Stimulated activated CD4-positive, alpha-beta T cell treated with anti-CD3 and anti-CD28 coated beads, Interleukin-1b, Interleukin-23, amount 100 ng/mL, for 1 hour (primary cell): ENCODE measurements around the gene CLSTN2.

Source experiments
- DNase-seq, 2 donors: peaks; one replicate each; pipeline ENCODE4 v3.0.0-alpha.2; 2020; ENCODE audit warnings: low read depth in 2 of 2

Gene CLSTN2

DNA sequence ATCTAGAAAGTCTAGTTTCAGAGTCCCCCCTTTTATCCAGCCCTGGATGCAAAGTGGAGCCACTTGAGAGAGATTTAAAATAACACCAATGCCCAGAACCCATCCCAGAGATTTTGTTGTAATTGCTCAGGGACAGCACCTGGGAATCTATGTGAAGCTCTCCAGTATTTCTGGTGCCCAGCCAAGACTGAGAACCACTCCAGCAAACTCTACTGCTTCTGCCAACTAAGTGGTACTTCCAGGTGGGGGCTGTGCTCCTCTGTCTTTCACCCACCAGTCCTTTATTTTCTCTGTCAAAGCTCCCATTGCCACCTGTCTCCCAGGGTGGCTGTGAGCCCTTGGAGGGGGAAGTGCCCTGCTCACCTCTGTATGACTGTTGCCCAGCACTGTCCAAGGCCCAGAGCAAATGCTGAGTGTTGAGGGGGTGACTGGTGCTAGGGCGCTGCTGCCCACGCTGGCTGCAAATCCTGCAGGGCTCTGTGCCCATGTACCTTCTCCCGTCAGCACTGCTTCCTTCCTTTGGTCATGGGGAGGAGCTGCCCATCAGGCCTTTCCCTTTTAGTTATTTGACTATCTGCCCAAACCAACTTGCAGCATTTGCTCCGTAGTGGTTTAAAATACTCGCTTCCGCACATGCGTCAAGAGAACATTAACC lies 9.4 kb downstream of the CLSTN2 start:
- no peak for DNase-seq

DNA sequence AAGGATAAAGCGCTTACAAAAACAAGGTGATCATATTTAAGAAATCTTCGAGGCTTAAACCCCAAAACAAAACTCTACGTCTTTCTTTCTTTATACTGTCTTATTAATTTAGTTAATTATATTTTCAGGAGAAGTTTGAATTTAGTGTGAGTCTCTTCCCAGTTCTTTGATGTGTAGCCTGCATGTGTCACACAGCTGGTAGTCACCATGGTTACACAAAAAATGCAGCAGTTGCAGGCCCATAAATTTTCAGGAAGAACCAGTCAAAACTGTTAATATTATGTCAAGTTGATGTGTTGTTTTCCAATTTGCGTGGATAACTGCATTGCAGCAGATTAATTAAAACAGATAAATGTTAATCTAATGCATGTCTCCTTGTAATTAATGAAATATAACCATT lies 10.4 kb downstream of the CLSTN2 start:
- DNase-seq, result no peak

DNA sequence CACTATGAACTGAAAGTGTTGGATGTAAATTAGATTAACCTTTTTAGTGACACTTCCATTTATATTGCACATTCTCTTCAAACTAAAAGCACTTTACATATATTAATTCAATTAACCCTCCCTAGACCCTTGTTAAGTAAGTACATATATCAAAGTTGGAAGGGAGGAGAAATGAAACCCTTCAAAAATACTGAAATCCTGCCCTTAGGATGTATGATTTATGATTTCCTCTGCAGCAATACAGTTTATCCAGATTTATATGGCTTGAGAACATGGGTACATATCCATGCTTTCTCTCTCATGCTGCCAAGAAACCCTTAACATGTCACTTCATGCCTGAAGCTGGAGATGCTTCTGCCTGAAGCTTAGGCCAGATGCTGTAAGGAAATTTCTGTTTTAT lies 11.0 kb downstream of the CLSTN2 start:
- no peak for DNase-seq

DNA sequence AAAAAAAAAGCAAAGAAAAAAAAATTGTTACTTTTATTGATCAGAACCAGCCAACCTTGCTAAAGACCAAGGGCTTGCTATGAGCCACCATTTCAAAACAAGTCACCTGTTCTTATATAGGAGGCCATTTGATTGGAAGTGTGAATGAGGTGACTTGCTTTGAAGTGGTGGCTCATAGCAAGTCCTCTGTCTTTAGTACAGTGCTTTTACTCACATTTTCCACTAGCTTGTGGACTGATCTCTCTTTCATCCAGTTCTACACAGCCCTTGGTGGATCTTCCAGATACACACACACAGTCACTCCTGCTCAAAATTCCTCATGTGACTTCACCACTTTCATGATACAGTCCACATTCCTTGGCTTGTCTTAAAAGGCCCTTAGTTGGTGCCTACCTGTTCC lies 13.5 kb downstream of the CLSTN2 start:
- DNase-seq, result no peak

DNA sequence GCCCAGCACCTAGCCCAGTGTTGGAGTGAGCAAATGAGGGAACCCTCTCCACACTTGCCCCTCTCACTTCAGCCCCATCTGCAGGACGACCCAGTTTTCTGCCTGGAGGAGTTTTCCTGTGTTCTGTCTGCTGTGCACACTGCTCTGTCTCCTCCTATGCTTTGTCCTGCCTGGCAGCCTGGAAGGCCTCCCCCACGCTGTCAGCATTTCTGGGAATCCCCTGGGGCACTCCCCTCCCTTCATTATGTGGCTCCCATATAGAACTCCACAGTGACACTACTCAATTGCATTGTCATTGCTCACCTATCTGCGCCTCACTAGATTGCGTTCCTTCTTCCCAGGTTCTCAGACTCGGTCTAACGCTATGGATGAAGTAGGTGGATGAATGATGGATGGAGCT lies 13.9 kb downstream of the CLSTN2 start:
- DNase-seq, result no peak

DNA sequence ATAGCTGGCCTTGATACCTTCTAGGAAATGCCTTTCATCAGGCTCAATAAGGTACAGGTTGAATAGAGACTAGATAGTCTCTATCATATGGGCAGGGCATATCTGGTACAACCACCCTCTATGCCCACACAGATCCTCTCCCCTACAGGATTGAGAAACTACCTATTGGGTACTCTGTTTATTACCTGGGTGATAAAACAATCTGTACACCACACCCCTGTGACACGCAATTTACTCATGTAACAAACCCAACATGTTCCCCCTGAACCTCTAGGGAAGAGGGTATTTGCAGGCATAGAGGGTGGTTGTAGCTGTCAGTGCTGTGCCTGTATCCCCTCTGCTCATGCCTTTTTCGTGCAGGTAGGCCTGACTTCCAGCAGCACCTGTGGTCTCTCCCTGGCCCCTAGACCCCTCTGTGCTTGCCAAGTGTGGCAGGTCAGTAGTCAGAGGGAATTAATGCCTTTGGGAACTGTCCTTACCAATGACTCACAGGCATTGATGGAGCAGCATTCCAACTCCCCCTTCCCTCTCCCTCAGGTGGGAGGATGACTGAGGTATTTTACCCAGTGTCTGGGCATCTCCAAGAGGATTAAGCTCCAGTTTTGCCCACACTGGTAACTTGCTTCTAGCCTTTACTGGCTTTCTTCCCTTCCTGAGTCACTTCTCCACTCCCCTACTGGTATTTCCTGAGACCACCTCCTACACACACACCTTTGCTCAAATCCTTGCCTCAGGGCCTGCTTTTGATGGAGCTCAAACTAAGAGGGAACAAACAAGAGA lies 18.3 kb downstream of the CLSTN2 start:
- DNase-seq, result no peak

DNA sequence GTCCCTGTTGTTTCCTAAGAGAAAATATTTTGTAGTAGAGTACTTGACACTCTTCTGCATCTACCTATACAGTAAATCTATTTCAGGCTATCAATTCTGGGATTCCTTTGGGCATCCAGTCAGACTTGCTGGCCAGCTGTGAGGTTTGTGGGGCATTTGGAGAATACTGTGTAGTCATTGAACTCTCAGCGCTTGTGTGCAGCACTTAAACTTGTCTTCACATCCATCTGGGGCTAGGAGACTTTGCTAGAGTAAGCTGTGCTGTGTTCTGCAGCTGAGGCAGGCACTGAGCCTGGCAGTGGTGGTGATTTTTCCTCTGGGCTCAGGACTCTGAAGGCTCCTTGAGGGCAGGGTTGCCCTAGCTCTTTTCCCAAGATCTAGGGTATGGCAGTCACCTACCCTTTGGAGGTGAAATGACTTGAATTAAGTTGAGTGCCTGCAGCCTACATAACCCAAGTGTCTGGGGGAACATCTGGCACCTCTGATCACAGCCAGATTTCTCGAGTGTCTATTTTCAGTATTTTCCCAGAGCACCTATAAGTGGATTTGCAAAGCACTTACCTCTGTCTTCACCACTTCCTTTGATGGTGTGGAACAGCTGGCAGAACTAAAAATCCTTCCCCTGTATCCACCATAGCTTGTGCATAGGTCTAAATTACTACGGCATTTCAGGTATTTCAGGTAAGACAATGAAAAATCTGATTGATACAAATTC lies 19.3 kb downstream of the CLSTN2 start:
- no peak for DNase-seq

DNA sequence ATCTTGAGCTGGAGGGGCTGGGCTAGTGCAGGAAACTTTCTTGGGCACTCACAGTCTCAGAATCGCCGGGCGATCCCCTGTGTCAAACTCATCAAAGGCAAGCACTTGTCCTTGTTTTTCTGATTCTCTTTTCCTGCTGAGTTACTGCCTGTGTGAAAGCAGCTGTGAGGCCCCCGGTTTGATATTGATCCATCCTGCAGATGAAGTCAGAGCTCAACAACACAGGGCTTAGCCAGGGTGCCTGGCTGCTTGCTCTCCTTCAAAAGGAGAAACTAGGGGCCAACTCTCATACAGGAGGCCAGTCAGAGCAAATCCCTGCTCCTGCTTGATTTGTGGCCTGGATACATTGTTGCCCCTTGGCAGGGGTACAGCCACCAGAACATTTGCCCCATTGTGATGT lies 22.9 kb downstream of the CLSTN2 start:
- no peak for DNase-seq

DNA sequence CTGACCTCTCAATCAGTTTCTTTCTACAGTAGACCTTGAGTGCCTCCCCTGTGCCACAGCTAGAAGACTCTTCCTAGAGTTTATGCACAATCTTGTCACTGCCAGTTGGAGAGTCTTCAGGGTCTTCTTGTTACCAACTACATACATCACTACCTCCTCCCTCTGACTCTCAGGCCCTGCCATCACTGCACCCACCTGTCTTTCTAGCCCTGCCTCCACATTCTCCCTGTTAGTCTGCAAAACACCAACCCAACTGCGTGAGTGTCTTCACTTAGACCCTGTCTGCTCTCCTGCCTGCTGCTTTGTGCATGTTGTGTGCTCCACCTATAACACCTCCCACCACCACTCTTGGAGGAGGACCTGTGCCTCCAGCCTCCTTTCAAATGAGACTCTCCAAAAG lies 34.4 kb downstream of the CLSTN2 start:
- DNase-seq, result no peak

DNA sequence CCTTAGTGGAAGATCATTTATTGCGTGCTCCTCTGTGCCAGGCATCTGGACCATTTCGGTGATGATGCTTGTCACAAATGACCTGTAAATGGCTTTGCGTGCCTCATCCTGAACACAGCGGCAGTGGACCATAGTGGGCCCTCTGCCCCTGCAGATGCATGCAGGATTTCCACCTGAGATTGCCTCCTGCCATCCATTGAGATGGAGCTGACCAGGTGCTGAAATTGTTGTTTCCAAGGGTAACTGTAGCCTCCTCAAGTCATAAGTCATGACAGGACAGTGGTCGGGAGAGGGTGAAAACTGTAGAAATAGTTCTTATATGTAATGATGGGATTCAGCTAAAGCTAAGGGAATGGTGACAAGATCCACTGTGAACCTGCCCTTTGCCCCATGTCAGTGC lies 35.5 kb downstream of the CLSTN2 start:
- no peak for DNase-seq

DNA sequence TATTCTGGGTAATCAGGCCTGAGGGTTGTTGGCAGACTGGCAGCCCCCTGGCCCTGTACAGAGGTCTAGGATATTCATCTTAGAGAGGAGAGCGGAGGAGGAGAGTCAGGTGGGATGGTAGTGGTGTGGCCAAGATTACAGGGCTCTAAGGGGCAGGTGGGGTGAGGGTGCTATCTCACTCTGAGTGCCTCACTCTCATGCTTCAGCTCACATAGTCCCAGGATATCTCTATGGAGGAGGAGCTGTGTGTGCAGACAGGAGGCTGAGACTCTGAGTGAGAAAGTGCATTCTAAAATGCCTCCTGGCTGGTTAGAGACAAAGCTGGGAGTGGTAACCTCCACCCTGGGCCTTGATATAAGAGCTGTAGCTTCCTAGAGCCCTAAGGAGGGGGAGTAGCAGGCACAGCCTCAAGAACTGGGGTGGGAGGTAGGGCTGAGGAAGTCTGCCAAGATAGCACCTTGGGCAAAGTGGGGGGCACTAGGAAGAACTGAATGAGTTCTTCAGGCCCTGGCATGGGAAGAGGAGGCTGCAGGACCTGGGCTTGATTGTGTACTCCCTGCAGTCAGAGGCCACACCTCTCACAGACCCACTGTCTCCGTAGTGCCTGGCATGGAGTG lies 39.9 kb downstream of the CLSTN2 start:
- DNase-seq, result no peak

DNA sequence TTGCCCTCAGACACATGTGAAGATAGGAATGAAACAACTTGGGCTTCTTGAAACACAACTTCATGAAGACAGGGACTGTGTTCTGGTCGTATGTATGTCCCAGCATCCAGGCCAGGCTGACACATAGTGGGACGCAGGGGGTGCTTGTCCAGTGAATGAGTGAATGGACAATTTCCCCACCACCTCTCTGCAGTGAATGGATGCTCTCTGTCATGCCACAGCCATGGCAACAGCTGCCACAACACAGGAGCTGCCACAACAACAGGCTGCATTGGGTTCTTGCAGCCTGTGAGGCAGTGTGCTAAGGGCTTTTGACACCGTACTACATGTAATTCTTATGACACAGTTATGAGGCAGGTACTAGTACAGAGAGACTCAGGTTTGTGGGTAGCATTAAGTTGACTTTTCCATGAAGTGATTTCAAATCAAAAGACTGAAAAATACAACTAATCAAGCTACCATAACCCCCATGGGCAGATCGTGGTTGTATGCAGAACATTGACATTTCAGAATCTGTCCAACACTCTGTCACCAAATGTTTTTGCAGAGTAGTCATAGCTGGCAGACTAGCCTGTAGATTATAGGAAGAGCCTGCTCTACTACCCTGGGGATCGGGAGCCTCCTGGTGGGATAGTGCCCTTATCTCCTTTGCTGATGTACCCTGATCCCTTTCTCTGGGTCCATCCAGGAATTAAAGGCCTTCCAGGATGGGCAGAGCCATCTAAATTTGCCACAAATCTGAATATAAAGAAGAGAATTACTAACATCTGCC lies 40.8 kb downstream of the CLSTN2 start:
- no peak for DNase-seq

DNA sequence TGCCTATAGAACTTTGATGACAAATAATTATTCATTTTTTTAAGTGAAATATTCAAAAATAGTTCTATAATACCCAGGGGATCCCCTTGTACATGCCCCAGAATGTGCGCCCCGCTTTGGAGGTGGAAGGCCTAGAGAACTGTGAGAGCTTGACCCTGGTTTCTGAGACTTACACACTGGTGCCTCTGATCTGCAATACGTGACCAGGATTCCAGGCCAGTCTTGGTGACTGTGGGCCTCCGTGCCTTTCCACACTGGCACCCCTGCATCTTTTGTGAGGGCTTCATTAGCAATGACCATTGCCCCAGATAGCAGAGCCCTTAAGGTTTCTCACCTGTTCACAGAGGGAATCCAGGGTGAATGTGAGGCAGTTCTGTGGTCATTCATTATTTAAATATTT lies 44.0 kb downstream of the CLSTN2 start:
- DNase-seq, result no peak

DNA sequence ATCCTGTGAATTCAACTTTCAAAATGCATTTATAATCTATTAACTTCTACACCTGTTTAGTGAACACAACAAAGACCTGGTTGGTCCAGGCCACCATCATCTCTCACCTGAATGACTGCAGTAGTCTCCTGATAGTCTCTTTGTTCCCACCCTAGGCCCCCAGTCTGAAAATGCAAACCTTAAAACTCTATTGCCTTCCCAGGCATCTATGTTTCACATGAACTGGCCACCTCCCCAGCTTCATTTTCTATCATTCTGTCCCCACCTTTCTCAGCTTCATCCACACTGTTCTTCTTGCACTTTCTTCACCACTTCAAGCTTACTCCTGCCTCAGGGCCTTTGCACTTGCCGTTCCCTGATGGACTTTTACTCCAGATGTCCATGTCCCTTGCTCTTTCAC lies 45.0 kb downstream of the CLSTN2 start:
- DNase-seq, result no peak

DNA sequence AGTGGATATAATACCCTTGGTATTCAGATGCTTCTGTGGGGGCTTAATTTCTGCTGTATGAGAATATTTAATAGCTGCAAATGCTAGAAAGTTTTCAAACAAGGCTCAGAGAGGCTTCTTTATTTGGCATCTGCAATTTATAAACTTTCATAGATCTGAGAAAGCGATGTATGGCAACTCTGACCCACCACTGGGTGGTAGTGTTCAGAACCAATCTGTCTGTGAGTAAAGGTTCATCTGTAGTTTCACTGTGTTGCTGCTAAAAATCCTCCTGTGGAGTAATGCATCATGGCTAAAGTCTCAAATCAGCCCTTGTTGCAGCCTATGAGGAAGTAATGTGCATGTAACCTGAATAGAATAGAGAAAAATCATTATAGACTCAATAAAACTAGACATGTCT lies 47.4 kb downstream of the CLSTN2 start:
- DNase-seq, result no peak

DNA sequence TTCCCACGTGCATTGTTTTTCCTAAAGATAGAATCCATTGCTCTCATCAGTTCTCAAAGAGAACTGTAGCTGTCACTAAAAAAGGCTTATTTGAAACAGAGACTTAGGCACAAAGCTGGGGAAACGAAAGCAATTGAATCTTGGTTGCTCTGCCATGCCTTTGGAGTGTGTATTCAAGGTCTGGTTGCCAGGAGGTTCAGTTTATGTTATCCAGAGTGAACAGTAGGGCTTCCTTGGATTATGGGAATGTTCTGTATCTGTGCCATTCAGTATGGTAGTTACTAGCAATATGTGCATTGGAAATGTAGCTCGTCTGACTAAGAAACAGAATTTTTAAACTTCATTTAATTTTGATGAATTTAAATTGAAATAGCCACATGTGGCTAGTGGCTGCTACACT lies 50.6 kb downstream of the CLSTN2 start:
- DNase-seq, result no peak

DNA sequence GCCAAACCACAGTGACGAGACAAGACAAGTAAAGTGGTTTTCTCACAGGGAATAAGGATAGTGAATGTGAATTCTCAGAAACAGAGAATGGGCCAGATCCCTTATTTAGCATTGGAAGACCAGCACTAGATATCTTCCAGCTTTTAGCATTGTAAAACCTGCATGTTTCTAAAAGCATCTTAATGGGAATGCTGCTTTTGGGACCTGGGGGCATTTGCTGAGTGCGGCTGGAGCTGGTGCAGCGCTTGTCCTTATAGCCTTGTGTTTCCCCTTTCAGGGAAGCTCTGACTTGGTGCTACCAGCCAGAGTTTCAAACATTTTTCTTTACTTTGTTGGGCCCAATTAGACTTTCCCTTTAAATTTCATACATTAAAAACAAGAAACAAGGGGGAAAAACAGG lies 52.9 kb downstream of the CLSTN2 start:
- no peak for DNase-seq

DNA sequence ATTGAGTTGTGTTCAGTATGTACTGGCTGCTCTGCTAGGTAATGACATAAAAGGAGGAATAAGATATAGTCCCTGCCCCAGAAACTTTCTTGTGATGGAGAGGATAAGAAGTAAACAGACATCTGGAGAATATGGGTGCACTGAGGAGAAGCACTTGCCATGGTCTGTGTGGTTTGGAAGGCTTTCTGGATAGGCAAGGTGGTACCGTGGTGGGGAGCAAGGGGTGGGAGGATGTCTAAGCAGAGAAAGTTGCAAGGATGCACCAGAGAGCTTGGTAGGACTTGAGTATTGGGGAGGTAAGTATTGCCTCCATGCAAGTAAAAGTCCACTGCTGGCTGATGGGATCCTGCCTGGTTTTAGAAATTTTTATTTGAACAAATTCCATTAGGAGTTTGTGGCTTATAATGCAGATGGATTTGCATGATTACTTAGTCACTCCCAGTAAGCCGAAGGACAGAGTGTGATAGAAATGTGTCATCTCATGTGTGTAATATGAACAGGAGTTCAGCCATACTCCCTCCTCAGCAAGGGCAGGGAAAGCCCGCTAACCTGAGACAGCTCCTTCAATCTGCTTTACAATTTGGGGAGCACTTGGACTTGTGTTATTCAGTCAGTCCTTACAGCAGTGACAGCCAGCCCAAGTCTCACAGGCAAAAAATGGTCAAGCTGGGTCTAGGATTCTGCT lies 53.6 kb downstream of the CLSTN2 start:
- no peak for DNase-seq

DNA sequence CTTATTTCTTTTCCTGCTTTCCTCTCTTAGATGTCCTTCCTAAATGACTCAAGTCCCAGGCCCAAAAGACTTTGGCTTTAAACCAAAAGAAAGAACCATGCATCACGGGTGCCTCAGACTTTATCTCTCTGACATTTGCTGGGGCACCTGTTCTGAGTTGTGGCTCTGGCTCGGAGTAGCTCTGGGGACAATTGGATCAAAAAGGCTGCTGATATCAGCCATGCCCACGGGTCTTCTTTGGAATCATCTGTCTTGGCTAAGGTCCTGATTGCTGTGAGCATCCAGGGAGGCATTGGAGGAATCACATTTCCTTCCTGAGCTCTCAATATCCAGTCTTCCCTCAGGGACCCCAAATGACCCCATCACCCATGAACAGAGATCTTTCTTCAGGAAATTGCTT lies 59.9 kb downstream of the CLSTN2 start:
- no peak for DNase-seq

DNA sequence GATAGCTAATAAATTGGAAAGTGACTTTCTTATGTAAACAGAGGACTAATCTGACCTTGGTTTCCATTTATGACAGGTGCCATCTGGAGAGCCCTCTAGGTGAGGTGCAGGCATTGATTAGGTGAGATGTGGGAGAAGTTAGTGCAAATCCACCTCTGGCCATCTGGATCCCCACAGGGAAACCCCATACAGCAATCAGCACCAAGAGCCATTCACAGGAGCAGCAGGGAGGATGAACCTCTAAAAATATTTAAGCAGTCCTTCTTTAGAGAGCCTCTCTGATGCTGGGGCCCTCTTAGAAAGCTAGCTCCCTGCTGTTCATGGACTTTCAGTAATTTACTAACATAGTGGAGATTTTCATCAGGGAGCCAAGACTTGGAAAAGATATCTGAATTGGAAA lies 69.3 kb downstream of the CLSTN2 start:
- DNase-seq, result no peak

DNA sequence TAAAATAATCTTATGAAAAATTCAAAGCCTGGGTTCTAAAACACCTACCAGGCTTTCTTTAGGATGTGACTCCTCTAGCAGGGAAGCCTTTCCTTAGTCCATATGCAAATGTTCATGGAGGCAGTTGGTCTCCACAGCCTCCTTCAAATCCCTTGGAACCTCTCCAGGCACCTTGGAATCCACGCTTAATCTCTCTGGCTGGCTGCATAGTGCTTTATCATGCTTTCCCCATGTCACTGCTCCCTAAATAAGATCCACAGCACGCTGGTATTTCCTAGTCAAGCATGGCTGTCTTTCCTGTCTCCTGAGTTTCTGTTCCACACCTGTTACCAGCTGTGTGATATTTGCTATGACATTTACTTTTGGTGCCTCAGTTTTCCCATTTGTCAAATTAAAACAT lies 71.3 kb downstream of the CLSTN2 start:
- DNase-seq, result no peak
